Neural cell (in vitro differentiated cells): ENCODE data around the gene MAJIN. TPM values are rescaled to one million over a fixed set of nuclear protein-coding genes. Genes with fewer than 3 reads are reported as not detected.
A peak's percentile ranks its signal among the peaks of the same experiment; 100 is the strongest.

Experiments used
- H2AFZ ChIP-seq: fragments of 200-600, 300-800 bp; sonication (generic), shearing (Covaris generic); 2 replicates; pipeline ENCODE4 v1.6.0; 2014; ENCODE audit warnings: low read depth, mild to moderate bottlenecking, antibody characterized with exemption, low read length, moderate library complexity
- H3F3A ChIP-seq: fragments of 200-600 bp; shearing (Covaris generic); 2 replicates; pipeline ENCODE4 v1.6.1; 2016; ENCODE audit warnings: mild to moderate bottlenecking, moderate library complexity, mixed read lengths, antibody characterized with exemption, low read length; ENCODE audit not compliant: insufficient read depth, poor library complexity, severe bottlenecking
- H3K27ac ChIP-seq: fragments of 200-600, 300-800 bp; sonication (generic), shearing (Covaris generic); 2 replicates; pipeline ENCODE4 v1.5.1; 2014; ENCODE audit warnings: mild to moderate bottlenecking, low read length, moderate library complexity
- H3K27me3 ChIP-seq: fragments of 300-800, 200-600 bp; sonication (generic), shearing (Covaris generic); 2 replicates; pipeline ENCODE4 v1.6.0; 2014; ENCODE audit warnings: mild to moderate bottlenecking, low read depth, low read length, moderate library complexity; ENCODE audit not compliant: insufficient read depth
- H3K36me3 ChIP-seq: fragments of 300-800, 200-600 bp; sonication (generic), shearing (Covaris generic); 2 replicates; pipeline ENCODE4 v1.5.1; 2014; ENCODE audit warnings: mild to moderate bottlenecking, antibody characterized with exemption, low read length, moderate library complexity; ENCODE audit not compliant: insufficient read depth
- H3K4me2 ChIP-seq: fragments of 300-800, 200-600 bp; sonication (generic), shearing (Covaris generic); 2 replicates; pipeline ENCODE4 v1.6.0; 2014; ENCODE audit warnings: mild to moderate bottlenecking, low read length
- H3K4me3 ChIP-seq: fragments of 300-800, 200-600 bp; sonication (generic), shearing (Covaris generic); 2 replicates; pipeline ENCODE4 v1.5.1; 2014; ENCODE audit warnings: mild to moderate bottlenecking, low read length, moderate library complexity
- H3K79me2 ChIP-seq: fragments of 200-600 bp; shearing (Covaris generic); replicated peaks from 2 replicates; pipeline ENCODE4 v1.6.0; 2014; ENCODE audit warnings: mild to moderate bottlenecking, low read length, moderate library complexity; ENCODE audit not compliant: insufficient read depth
- H3K9ac ChIP-seq: fragments of 300-800, 200-600 bp; sonication (generic), shearing (Covaris generic); 2 replicates; pipeline ENCODE4 v1.6.1; 2016; ENCODE audit warnings: mild to moderate bottlenecking, low read length, mixed read lengths
- H3K9me2 ChIP-seq: fragments of 200-600 bp; shearing (Covaris generic); 2 replicates; pipeline ENCODE4 v1.6.1; 2016; ENCODE audit warnings: mild to moderate bottlenecking, low read length, mixed read lengths; ENCODE audit not compliant: insufficient read depth
- H3K9me3 ChIP-seq: fragments of 200-600, 300-800 bp; sonication (generic), shearing (Covaris generic); 2 replicates; pipeline ENCODE4 v1.6.1; 2016; ENCODE audit warnings: mild to moderate bottlenecking, mixed run types, low read length, moderate library complexity, mixed read lengths
- H4K20me1 ChIP-seq: fragments of 200-600 bp; shearing (Covaris generic); 2 replicates; pipeline ENCODE4 v1.6.1; 2016; ENCODE audit warnings: mild to moderate bottlenecking, mixed run types; ENCODE audit not compliant: insufficient read depth
- CTCF ChIP-seq: fragments of 450-650 bp; IDR thresholded peaks from 2 replicates; pipeline ENCODE4 v1.5.1; 2014; ENCODE audit warnings: antibody characterized with exemption, mild to moderate bottlenecking, moderate library complexity; ENCODE audit not compliant: poor library complexity, severe bottlenecking
- EP300 ChIP-seq: fragments of 450-650 bp; conservative IDR thresholded peaks from 2 replicates; pipeline ENCODE4 v1.6.1; 2014; ENCODE audit warnings: antibody characterized with exemption, mild to moderate bottlenecking, moderate library complexity; ENCODE audit not compliant: poor library complexity, severe bottlenecking
- EZH2 ChIP-seq: fragments of 200-600, 300-800 bp; shearing (Covaris generic), sonication (generic); IDR thresholded peaks from 2 replicates; pipeline ENCODE4 v1.6.1; 2014; ENCODE audit warnings: antibody characterized with exemption, low read length, borderline replicate concordance, mild to moderate bottlenecking; ENCODE audit not compliant: insufficient read depth, poor library complexity, severe bottlenecking
- MXI1 ChIP-seq: fragments of 450-650 bp; conservative IDR thresholded peaks from 2 replicates; pipeline ENCODE4 v1.6.1; 2014; ENCODE audit warnings: antibody characterized with exemption, mild to moderate bottlenecking; ENCODE audit not compliant: poor library complexity, severe bottlenecking
- POLR2AphosphoS5 ChIP-seq: IDR thresholded peaks from 2 replicates; pipeline ENCODE4 v1.6.1; 2012
- RAD21 ChIP-seq: fragments of 450-650 bp; conservative IDR thresholded peaks from 2 replicates; pipeline ENCODE4 v1.6.1; 2014; ENCODE audit warnings: antibody characterized with exemption, mild to moderate bottlenecking, moderate library complexity
- SMC3 ChIP-seq: fragments of 450-650 bp; conservative IDR thresholded peaks from 2 replicates; pipeline ENCODE4 v1.6.1; 2014; ENCODE audit warnings: antibody characterized with exemption, mild to moderate bottlenecking, moderate library complexity; ENCODE audit not compliant: poor library complexity
- TAF1 ChIP-seq: IDR thresholded peaks from 2 replicates; pipeline ENCODE4 v1.6.1; 2012; ENCODE audit warnings: low read depth
- polyA plus RNA-seq: library from polyadenylated mRNA; depleted of rRNA; stranded (reverse); fragments of >200 nt; gene quantifications from 2 replicates; pipeline ENCODE4 v1.2.3, GENCODE V29; 2014
- TF ChIP-seq, protein P1 (sequence below): IDR thresholded peaks from 2 replicates; pipeline ENCODE4 v1.6.1; 2012; ENCODE audit warnings: borderline replicate concordance

The MAJIN gene
- polyA plus RNA-seq, 1 donor from 2014 or later: not detected

DNA sequence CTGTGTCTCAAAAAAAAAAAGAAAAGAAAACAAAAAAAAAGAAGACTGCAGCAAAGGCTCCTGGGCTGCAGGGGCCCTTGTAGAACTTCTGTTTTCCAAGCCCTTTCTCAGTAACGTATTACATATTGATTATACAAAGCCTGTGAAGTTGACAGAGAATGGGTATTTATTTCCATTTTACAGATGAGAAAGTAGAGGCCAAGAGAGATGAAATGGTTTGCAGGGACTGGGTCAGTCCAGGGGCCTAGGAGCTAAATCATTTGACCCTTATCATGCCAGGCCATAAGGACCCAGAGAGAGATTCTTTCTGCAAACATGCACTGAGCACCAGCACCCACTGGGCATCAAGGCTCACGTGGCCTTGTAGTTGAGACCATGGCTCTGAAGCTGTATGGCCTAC is 43.0 kb downstream of the MAJIN start:
- no peak overlapping the region for H2AFZ ChIP-seq
- no peaks in the 10 kb centered on the region for H4K20me1 ChIP-seq
- H3K27ac ChIP-seq: no peak overlapping the region
- no peak for TF ChIP-seq EP300
- TF ChIP-seq, protein P1, sequence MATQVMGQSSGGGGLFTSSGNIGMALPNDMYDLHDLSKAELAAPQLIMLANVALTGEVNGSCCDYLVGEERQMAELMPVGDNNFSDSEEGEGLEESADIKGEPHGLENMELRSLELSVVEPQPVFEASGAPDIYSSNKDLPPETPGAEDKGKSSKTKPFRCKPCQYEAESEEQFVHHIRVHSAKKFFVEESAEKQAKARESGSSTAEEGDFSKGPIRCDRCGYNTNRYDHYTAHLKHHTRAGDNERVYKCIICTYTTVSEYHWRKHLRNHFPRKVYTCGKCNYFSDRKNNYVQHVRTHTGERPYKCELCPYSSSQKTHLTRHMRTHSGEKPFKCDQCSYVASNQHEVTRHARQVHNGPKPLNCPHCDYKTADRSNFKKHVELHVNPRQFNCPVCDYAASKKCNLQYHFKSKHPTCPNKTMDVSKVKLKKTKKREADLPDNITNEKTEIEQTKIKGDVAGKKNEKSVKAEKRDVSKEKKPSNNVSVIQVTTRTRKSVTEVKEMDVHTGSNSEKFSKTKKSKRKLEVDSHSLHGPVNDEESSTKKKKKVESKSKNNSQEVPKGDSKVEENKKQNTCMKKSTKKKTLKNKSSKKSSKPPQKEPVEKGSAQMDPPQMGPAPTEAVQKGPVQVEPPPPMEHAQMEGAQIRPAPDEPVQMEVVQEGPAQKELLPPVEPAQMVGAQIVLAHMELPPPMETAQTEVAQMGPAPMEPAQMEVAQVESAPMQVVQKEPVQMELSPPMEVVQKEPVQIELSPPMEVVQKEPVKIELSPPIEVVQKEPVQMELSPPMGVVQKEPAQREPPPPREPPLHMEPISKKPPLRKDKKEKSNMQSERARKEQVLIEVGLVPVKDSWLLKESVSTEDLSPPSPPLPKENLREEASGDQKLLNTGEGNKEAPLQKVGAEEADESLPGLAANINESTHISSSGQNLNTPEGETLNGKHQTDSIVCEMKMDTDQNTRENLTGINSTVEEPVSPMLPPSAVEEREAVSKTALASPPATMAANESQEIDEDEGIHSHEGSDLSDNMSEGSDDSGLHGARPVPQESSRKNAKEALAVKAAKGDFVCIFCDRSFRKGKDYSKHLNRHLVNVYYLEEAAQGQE: no peak
- no peak for TF ChIP-seq EZH2
- TF ChIP-seq SMC3: no peak
- no peak overlapping the region for H3K4me2 ChIP-seq
- no peaks in the 10 kb centered on the region for H3K79me2 ChIP-seq
- no peaks in the 10 kb centered on the region for H3K27me3 ChIP-seq
- H3K4me3 ChIP-seq: no peak overlapping the region
- peaks cover 3% of the 10 kb centered on the region for H3K36me3 ChIP-seq
- H3K9me2 ChIP-seq: no peaks in the 10 kb centered on the region
- no peak overlapping the region for H3K9ac ChIP-seq
- H3F3A ChIP-seq: no peaks in the 10 kb centered on the region
- H3K9me3 ChIP-seq: no peaks in the 10 kb centered on the region

GRCh38 chr11:64926689-64927088 is 45.2 kb downstream of the MAJIN start:
- H3K9me2 ChIP-seq: no peaks in the 10 kb centered on the region
- no peaks in the 10 kb centered on the region for H4K20me1 ChIP-seq
- peak overlapping the region; percentile 98 for H3K4me3 ChIP-seq
- H3K9ac ChIP-seq: no peak overlapping the region
- H3K9me3 ChIP-seq: no peaks in the 10 kb centered on the region
- no peaks in the 10 kb centered on the region for H3F3A ChIP-seq
- peaks cover 3% of the 10 kb centered on the region for H3K36me3 ChIP-seq
- no peaks in the 10 kb centered on the region for H3K27me3 ChIP-seq
- no peak overlapping the region for H3K27ac ChIP-seq
- H2AFZ ChIP-seq: no peak overlapping the region
- H3K79me2 ChIP-seq: no peaks in the 10 kb centered on the region
- no peak overlapping the region for H3K4me2 ChIP-seq
- TF ChIP-seq CTCF (no peak), MXI1 (no peak), EZH2 (no peak), RAD21 (no peak), SMC3 (no peak), POLR2AphosphoS5 (no peak), EP300 (no peak), TAF1 (no peak)
- TF ChIP-seq, protein P1: no peak
